IPS-NIHi11 (cell line): ENCODE measurements around the gene OTOR.

Experiments used
- DNase-seq: peaks from one replicate; pipeline ENCODE4 v3.0.0; 2012; ENCODE audit warnings: mixed read lengths, low spot score

Gene OTOR

GRCh38 chr20:16749573-16749972 lies 1.4 kb downstream of the OTOR start:
- DNase-seq: peak; percentile 42

DNA sequence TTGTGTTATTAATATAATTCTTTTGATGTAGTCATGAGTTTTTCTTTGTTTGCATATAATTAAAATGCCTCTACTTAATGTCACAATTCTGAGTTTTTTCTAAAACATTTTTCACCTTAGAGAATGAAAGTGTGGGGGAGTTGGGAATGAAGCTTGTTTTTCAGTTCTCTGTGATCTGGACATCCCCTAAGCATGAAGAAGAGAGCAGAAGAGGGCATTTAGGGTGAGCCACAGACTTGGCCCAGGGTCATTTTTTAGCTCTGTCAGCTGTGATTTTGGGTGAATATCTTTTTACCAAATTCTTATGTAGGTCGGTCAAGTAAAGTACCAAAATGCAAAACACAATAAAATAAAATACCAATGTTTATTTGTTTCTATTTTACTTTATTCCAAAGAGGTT lies 3.9 kb downstream of the OTOR start:
- DNase-seq: no peak

DNA sequence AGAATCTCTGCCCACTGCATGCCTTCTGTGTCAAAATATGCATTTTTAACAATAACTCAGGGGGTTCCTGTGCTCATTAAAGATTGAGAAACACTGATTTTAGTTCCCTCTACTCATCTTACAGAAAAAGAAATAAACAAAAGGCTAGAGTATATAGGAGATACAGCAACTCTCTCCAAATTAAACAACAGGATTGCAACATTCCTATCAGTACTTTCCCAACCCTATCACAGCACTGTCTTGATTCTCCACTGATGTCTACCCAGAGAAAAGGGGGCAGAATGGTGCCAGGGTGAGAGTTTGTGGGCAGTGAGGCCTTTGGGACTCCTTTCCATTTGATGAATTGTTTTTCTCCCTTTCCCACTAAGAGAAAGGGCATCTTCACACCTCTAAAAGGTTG lies 4.7 kb downstream of the OTOR start:
- no peak for DNase-seq

DNA sequence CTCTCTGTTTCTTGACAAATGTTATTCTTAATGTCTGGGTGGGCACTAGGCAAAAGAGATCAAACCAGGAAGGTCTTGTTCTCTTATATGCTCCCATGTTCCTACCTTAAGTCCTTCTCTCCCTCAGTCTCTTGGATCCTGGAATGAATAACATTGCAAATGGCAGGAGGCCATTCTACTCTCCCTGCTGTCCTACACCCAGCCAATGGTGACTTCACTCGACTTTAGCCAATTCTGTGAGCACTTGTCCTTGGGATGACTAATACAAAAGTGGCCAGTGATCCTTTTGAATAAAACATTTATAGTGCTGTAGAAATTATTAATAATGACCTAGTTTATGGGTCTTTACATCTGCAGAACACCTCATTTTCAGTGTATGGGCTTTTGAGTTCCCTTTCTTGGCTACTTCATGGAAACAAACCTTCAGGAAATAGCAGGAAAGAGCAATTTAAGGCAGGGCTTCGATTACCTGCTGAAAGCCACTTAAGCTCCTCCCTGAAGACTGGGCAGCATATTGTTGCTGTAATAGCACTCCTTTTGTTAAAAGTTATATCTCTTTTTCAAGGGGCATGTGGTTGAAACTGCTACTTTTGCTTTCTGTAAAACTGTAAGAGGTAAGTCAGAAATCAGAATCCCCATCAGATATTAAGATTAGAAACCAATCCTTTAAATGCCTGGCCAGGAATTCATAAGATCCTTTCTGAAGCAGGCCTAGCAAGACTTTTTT lies 10.5 kb downstream of the OTOR start:
- no peak for DNase-seq

- DNase-seq: no peak
Measured at GRCh38 chr20:16759181-16759563, 11.0 kb downstream of the OTOR start.

- peak; percentile 17 for DNase-seq
Measured at GRCh38 chr20:16760431-16761304, 12.5 kb downstream of the OTOR start.

- peak; percentile 72 for DNase-seq
Measured at GRCh38 chr20:16761305-16761829, 13.2 kb downstream of the OTOR start.

- no peak for DNase-seq
Measured at GRCh38 chr20:16764560-16764959, 16.4 kb downstream of the OTOR start.

DNA sequence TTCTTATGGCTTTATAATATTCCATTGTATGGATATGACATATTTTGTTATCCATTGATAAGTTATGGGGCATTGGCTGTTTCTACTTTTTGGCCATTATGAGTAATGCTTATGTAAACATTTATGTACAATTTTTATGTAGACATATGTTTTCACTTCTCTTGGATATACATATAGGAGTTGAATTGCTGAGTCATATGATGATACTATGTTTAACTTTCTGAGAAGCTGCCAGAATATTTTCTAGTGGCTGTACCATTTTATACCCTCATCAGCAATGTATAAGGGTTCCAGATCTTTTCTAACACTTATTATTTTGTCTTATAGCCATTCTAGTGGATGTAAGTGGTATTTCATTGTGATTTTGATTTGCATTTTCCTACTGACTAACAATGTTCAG lies 23.1 kb downstream of the OTOR start:
- no peak for DNase-seq

- no peak for DNase-seq
Measured at GRCh38 chr20:16775961-16776360, 27.8 kb downstream of the OTOR start.

DNA sequence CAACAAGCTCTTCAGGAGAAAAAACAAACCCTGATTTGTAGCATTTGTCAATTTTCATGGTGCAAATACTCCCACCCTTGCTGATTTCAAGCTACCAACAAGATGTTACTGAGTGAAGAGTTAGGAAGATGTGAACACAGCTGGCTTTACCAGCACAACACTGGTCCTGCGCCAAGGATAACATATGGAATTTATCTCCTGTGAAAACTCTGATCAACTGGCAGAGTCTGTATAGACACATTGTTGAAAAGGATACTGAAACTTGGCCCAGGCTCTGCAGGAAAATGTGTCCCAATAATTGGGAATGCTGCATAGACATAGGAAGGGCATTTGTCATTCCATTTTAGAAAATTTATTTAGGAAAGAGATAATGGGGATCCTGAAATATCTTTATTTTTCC lies 29.0 kb downstream of the OTOR start:
- DNase-seq: no peak

- DNase-seq: no peak
Measured at GRCh38 chr20:16778159-16778558, 30.0 kb downstream of the OTOR start.

DNA sequence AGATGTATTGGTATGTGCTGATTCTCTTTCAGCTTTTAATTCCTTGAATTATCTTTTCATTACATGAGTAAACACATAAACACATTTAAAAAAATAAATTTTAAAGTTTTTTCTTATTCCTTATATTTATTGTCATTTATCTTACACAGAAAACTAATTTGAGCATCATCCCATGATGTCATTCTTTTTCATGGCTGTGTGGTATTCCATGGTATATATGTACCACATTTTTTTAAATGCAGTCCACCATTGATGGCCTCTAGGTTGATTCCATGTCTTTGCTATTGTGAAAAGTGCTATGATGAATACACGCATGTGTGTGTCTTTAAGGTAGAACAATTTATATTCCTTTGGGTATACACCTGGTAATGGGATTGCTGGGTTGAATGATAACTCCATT lies 33.3 kb downstream of the OTOR start:
- DNase-seq: no peak

DNA sequence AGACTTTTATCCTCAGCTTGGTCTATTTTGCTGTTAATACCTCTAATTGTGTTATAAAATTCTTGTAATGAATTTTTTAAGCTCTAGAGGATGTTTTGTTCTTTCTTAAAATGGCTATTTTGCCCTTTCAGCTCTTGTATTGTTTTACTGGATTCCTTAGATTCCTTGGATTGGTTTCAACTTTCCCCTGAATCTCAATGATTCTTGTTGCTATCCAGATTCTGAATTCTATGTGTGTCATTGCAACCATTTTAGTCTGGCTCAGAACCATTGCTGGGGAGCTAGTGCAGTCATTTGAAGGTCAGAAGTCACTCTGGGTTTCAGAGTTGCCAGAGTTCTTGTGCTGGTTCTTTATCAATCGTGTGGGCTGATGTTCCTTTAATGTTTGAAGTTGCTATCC lies 37.1 kb downstream of the OTOR start:
- no peak for DNase-seq
